ENCODE data around the gene C1QTNF12.
"Not testable (repeated sequence)": the region's sequence is repeated elsewhere in the genome, so short reads cannot be mapped to it uniquely, and the experiment has no call there.

The C1QTNF12 gene

DNA sequence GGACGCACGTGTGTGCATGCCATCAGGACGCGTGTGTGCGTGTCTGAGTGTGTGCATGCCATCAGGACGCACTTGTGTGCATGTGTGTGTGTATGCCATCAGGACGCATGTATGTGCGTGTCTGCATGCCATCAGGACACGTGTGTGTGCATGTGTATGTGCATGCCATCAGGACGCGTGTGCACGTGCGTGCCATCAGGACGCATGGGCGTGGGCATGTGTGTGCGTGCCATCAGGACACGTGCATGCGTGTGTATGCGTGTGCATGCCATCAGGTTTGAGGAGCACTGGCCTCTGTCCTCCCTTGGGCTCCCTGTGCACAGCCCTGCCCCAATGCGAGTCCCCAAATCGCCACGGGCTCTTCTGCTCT lies 12.6 kb upstream of the C1QTNF12 start:
- DNase-seq: no peak

- no peak for DNase-seq
These were observed 10.7 kb upstream of the C1QTNF12 start for GRCh38 chr1:1256956-1257871.

DNA sequence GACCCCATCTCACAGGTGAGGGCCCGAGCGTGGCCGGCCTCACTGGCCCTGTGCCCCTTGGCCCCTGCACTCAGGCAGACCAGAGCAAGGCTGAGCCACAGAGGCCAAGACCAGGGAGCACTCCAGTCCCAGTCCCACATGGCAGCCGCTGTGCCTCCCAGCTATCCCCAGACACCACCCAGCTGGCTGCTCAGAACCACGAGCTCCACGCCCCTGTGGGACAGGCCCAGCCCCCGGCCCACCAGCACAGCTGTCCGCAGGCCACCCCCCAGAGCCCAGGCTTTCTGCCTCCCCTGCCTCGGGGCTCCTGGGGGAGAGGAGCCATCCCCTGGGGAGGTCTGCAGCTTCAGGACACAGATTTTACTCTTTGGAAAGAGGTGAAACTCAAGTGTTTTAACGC lies 9.1 kb upstream of the C1QTNF12 start:
- DNase-seq: no peak

- no peak for DNase-seq
These were observed 8.6 kb upstream of the C1QTNF12 start for GRCh38 chr1:1255078-1255477.

DNA sequence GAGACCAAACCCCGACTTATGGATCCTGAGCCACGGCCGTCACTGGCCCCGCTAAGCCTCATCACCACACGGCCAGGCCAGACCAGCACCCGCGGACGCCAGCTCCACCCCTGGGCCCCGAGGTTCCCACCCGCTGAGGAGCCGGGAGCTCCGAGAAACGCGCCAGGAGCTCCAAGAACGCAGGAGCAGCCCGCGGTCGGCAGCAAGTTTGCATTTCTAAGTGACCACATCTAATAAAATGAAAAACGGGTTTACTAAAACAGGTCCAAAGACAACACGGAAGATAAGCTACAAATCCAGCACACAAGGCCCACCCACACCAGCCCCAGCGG lies 8.1 kb upstream of the C1QTNF12 start:
- no peak for DNase-seq

DNA sequence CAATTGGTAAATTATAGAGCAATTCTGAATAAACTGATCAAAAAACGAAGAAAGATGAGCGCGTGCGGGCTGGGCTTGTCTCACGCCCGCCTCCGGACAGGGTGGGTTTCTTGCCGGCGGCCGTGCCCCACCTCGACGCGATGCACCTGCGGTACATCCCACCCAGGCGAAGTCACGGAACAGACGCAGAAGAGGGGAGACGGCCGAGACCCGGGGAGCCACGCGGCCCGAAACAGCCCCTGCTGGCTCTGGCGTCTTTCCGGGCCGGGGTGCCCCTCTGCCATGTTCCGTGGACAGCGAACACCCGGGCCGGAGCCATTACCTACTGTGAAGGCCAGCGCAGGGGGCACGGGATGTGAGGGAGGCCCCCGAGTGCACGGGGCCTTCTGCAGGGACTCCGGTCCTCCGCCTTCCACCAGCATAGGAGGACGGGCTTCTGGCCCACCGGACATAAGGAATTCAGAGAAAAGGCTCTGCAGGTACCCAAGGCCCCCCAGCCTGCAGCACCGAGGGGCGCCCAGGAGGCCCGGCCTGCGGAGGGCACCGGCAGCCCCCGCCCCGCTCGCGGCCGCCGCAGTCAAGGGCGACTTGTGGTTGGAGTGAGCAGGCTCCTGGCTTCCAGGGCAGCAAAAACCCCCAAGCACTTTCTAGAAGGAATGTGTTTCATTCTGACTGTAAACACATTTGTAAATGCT lies 7.6 kb upstream of the C1QTNF12 start:
- DNase-seq: no peak

DNA sequence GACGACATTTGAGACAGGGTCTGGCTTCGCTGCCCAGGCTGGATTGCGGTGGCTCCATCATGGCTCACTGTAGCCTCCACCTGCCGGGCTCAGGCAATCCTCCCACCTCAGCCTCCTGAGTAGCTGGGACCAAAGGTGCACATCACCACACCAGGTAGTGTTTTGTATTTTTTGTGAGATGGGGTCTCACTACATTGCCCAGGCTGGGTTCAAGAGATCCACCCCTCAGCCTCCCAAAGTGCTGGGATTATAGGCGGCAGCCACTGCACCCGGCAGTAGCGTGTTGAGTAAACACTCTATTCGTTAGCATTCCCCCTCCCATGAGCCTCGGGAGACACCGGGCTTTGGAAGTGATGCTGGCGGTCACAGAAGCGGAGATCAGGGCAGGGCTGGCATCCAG lies 6.8 kb upstream of the C1QTNF12 start:
- no peak for DNase-seq

DNA sequence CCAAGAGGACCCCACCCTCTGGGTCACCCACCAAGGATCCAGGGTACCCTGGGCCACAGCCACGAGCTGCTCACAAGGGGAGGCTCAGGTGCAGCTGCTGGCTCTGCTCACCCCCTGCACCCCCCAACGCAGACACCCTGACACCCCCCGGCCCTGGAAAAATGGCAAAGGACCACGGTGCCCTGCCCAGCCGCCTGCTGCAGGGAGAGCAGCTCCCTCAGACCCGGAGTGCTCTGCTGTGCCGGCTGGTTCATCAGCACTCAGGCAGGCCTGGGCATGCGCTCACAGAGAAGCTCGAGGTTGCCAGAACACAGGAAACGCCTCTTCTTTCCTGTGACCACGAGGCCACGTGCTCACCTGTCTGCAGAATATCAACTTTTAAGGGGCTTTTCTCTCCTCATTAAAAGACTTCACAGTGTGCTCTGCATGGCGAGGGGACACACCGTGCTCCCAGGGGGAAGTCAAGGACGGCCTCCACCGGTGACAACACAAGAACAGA lies 4.3 kb upstream of the C1QTNF12 start:
- no peak for DNase-seq

- DNase-seq: not testable (repeated sequence)
These were observed 1.7 kb upstream of the C1QTNF12 start for GRCh38 chr1:1248009-1248913.

- DNase-seq: no peak
These were observed 905 bp upstream of the C1QTNF12 start for GRCh38 chr1:1247341-1247913.

- DNase-seq: no peak
These were observed 525 bp downstream of the C1QTNF12 start for GRCh38 chr1:1245817-1246576.

GRCh38 chr1:1245178-1245816 lies 1.2 kb downstream of the C1QTNF12 start:
- DNase-seq: no peak

- DNase-seq: no peak
These were observed 2.2 kb downstream of the C1QTNF12 start for GRCh38 chr1:1244192-1244811.

GRCh38 chr1:1243807-1244191 lies 2.7 kb downstream of the C1QTNF12 start:
- no peak for DNase-seq

DNA sequence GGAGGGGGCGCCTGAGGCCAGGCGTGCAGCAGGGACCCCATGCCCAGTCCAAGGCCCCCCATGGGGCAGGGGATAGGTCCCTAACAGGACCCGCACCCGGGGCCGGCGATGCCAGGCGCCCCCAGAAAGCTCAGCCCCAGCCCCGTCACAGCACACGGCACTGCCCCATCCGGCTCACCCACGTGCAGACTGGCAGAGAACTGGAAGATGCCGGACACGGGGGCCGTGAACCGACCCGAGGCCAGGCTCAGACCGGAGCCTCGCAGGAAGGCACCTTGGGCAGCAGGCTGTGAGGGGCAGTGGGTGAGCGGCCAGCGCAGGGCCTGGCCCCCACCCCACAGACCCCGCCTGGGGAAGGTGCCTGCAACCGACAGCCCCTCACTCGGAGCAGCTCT lies 3.3 kb downstream of the C1QTNF12 start:
- no peak for DNase-seq

GRCh38 chr1:1242461-1243265 lies 3.9 kb downstream of the C1QTNF12 start:
- no peak for DNase-seq

- no peak for DNase-seq
These were observed 4.8 kb downstream of the C1QTNF12 start for GRCh38 chr1:1241588-1242219.

GRCh38 chr1:1240822-1241587 lies 5.5 kb downstream of the C1QTNF12 start:
- DNase-seq: no peak

DNA sequence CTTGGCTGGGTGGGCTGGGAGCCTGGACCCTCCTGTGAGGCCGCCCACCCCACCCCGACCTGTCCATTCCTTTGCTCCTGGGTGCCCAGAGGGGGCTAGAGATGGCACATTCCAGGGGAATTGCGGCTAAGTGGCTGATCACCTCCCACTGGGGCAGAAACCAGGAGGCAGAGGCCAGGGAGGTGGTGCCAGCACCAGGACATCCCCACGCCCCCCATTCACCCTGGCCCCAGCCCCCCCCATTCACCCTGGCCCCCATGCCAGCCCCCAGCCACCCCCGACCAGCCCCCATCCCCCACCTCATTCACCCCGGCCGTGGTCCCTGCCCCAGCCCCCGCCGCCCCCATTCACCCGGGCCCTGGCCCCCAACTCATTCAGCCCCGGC lies 6.2 kb downstream of the C1QTNF12 start:
- DNase-seq: no peak
